ENCODE results near the gene FHIP1A.
"Not testable (repeated sequence)": the region's sequence is repeated elsewhere in the genome, so short reads cannot be mapped to it uniquely, and the experiment has no call there.

Gene FHIP1A

DNA sequence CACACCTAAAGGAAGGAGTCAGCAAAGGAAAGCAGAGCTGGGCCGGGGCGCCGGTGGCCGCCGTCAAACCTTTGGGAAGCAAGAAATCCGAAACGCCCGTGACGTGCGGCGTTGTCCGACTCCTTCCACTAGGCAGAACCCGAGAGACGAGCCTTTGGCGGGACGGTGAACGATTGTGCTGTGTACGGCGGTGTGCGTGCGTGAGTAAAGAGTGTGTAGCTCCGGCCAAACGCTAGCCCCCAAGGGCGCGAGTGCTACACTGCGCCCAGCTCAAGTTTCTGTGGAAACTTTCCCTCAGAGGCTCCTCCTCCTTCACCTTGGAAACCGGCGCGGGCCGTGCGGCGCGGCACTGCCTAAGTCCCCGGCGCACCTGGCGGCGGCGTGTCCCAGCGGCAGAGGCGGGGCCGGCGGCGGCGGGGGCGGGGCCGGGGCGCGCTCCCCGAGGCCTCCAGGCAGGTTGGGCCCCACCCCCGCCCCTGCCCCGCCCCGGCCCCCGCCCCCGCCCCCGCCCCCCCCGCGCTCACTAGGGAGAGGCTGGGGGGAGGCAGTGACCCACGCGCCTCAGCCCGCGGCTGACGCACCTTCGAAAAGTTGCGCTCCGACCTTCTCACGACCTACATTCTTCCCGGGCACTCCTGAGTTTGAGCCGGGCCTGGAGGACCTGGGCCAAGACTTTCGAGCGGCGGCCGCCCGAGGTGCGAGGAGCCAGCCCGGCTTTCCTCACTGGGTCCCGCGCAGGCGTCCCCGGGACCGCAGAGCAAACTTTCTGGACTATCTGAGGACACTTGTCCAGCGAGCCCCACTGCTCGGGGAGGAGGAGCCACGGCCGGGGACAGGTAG, at the start of gene FHIP1A:
TSS of gene FHIP1A (plus strand) at position 547 of the 840 bp plus-strand sequence. CDS start 157,084 bp downstream, outside the sequence.
- H3K4me1 ChIP-seq (ENCODE audit: control insufficient read depth, low read depth, low read length): peaks cover 10% of the 10 kb centered on the region
- peak within 1 kb of the TSS; percentile 3 for H3K27ac ChIP-seq (ENCODE audit: low read length)
- H3K36me3 ChIP-seq (ENCODE audit: control insufficient read depth, low read depth, low read length): no peaks in the 10 kb centered on the region
- peaks cover 5% of the 10 kb centered on the region for H3K27me3 ChIP-seq (ENCODE audit: control insufficient read depth, insufficient read depth, low read length)
- peak within 1 kb of the TSS; percentile 72 for H3K4me3 ChIP-seq (ENCODE audit: low read length)
- no peaks in the 10 kb centered on the region for H3K9me3 ChIP-seq (ENCODE audit: control insufficient read depth, low read depth, low read length)
- H3K9ac ChIP-seq (ENCODE audit: low read length): peak within 1 kb of the TSS; percentile 73

DNA sequence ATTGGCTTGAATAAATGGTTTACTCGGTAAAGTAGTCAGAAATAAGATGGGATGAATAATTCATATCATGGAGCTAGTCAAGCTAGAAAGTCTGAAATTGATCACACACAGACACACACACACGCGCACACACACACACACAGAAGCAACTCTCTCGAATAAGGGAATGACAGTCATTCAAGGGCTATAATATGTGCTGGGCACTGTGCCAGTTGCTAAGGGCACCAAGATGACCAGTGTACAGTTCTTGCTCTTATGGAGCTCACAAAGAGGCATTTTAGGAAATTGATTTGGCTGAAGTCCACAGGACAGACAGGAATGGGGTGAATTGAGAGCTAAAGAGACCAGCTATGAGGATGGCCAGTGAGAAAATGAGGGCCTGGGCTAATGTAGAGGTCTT, 49.4 kb upstream of the FHIP1A start:
- no peaks in the 10 kb centered on the region for H3K9me3 ChIP-seq (ENCODE audit: control insufficient read depth, low read depth, low read length)
- H3K36me3 ChIP-seq (ENCODE audit: control insufficient read depth, low read depth, low read length): no peaks in the 10 kb centered on the region
- no peak overlapping the region for H3K27ac ChIP-seq (ENCODE audit: low read length)
- H3K9ac ChIP-seq (ENCODE audit: low read length): no peak overlapping the region
- H3K4me3 ChIP-seq (ENCODE audit: low read length): no peak overlapping the region
- H3K4me1 ChIP-seq (ENCODE audit: control insufficient read depth, low read depth, low read length): no peaks in the 10 kb centered on the region
- H3K27me3 ChIP-seq (ENCODE audit: control insufficient read depth, insufficient read depth, low read length): no peaks in the 10 kb centered on the region

DNA sequence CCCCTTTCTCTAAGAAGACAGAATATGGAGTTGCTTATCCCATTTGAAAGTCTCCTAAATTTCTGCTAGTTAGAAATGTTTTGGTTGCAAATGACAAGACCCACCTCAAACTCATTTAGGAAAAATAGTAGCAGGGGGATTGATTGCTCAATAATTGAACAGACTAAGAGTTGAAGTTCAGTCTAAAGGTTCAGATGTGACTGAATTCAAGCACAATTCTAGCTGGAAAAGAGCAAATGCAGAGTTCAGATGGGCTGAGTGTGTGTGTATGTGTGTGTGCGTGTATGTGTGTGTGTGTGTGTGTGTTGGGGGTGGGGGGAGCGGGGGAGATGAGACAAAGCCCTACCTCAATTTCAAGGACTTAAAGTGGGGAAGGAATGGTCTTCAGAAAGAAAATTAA, 47.9 kb upstream of the FHIP1A start:
- Histone ChIP-seq H3K27ac (ENCODE audit: low read length) (no peak overlapping the region), H3K4me3 (ENCODE audit: low read length) (no peak overlapping the region), H3K9ac (ENCODE audit: low read length) (no peak overlapping the region), H3K9me3 (ENCODE audit: control insufficient read depth, low read depth, low read length) (no peaks in the 10 kb centered on the region), H3K27me3 (ENCODE audit: control insufficient read depth, insufficient read depth, low read length) (no peaks in the 10 kb centered on the region), H3K4me1 (ENCODE audit: control insufficient read depth, low read depth, low read length) (no peaks in the 10 kb centered on the region), H3K36me3 (ENCODE audit: control insufficient read depth, low read depth, low read length) (no peaks in the 10 kb centered on the region)

DNA sequence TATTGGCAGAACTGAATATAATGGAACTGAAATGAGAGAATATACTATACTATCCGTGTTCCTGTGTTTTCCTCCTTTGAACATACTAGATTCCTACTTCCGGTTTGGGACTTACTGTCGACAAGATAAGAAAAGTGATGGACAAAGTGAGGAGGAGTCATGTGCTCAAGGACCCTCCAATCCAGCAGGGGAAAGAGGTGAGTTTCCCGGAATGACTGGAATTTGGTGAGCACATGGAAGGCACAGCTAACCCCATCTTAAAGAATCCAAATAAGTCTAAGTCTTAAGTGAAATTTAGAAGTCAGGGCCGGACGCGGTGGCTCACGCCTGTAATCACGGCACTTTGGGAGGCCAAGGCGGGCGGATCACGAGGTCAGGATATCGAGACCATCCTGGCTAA, 47.0 kb upstream of the FHIP1A start:
- Histone ChIP-seq H3K4me1 (ENCODE audit: control insufficient read depth, low read depth, low read length) (no peaks in the 10 kb centered on the region), H3K9me3 (ENCODE audit: control insufficient read depth, low read depth, low read length) (no peaks in the 10 kb centered on the region), H3K27me3 (ENCODE audit: control insufficient read depth, insufficient read depth, low read length) (no peaks in the 10 kb centered on the region), H3K9ac (ENCODE audit: low read length) (no peak overlapping the region), H3K4me3 (ENCODE audit: low read length) (no peak overlapping the region), H3K36me3 (ENCODE audit: control insufficient read depth, low read depth, low read length) (no peaks in the 10 kb centered on the region), H3K27ac (ENCODE audit: low read length) (no peak overlapping the region)

DNA sequence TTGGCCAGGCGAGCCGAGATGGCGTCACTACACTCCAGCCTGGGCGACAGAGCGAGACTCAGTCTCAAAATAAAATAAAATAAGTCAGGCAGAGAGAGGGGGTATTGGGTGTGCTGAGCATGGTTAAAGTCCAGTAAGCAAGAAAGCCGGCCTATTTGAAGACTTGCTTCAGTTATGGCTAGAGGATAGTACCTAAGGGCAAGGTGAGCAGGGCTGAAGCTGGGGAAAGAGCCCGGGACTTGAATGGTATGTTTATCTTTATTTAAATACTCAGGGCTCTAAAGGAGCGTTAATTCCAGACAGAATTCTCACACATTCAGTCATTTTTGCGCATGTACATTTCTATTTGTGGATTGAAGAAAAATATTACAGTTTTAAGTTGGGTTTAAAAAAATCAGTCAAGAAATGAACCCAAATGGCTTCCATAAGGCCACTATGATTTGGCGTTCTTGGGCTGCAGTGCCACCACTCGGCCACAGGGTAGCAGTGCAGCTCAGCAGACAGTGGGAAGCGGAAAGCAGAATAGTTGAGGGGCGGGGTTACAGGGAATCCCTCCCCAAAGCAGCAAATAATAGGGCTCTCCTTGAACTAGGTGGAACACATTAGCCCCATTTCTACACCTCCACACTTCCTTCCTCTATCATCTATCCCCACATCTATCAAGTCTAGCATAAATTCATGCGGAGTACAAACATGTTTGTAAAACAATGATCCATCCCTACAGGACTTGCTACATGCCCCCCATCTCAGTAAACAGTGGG, 46.4 kb upstream of the FHIP1A start:
- Histone ChIP-seq H3K36me3 (ENCODE audit: control insufficient read depth, low read depth, low read length) (no peaks in the 10 kb centered on the region), H3K9ac (ENCODE audit: low read length) (no peak overlapping the region), H3K9me3 (ENCODE audit: control insufficient read depth, low read depth, low read length) (no peaks in the 10 kb centered on the region), H3K27ac (ENCODE audit: low read length) (no peak overlapping the region), H3K4me1 (ENCODE audit: control insufficient read depth, low read depth, low read length) (no peaks in the 10 kb centered on the region), H3K27me3 (ENCODE audit: control insufficient read depth, insufficient read depth, low read length) (no peaks in the 10 kb centered on the region), H3K4me3 (ENCODE audit: low read length) (no peak overlapping the region)

DNA sequence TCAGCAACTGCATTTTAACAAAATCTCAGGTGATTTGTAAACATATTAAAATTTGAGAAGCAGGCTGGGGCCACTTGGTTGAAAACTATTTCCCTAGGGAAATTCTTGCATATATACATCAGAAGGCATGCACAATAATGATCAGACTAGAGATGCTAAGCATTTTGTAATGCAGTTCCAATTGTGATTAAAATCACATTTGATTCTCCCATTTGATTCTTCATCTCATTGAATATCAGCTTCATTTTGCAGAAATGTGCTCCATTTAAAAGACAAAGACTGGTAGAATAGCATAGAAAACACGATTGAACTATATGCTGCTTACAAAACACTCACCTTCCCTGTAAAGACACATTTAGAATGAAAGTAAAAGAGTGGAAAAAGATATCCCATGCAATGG, 32.4 kb upstream of the FHIP1A start:
- Histone ChIP-seq H3K4me1 (ENCODE audit: control insufficient read depth, low read depth, low read length) (peaks cover 7% of the 10 kb centered on the region), H3K9me3 (ENCODE audit: control insufficient read depth, low read depth, low read length) (no peaks in the 10 kb centered on the region), H3K9ac (ENCODE audit: low read length) (no peak overlapping the region), H3K36me3 (ENCODE audit: control insufficient read depth, low read depth, low read length) (no peaks in the 10 kb centered on the region), H3K27ac (ENCODE audit: low read length) (no peak overlapping the region), H3K27me3 (ENCODE audit: control insufficient read depth, insufficient read depth, low read length) (no peaks in the 10 kb centered on the region), H3K4me3 (ENCODE audit: low read length) (peak overlapping the region; percentile 0)

DNA sequence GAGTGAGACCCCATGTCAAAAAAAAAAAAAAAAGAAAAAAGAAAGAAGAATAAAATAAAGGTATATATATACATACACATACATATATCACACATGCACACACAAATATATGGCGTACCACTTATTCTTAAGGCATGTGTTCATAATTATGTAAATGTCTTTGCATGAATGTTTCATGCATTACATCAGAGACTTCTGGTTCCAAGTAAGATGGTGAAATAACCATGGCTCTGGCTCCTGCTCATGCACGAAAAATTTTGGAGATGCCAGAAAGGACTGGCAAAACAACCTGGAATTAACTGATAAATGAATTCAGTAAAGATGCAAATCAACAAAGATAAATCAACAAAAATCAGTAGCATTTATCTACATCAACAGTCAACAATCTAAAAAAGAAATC, 19.7 kb upstream of the FHIP1A start:
- peaks cover 2% of the 10 kb centered on the region for H3K9me3 ChIP-seq (ENCODE audit: control insufficient read depth, low read depth, low read length)
- H3K4me1 ChIP-seq (ENCODE audit: control insufficient read depth, low read depth, low read length): no peaks in the 10 kb centered on the region
- no peak overlapping the region for H3K9ac ChIP-seq (ENCODE audit: low read length)
- H3K27me3 ChIP-seq (ENCODE audit: control insufficient read depth, insufficient read depth, low read length): no peaks in the 10 kb centered on the region
- H3K4me3 ChIP-seq (ENCODE audit: low read length): no peak overlapping the region
- H3K36me3 ChIP-seq (ENCODE audit: control insufficient read depth, low read depth, low read length): no peaks in the 10 kb centered on the region
- no peak overlapping the region for H3K27ac ChIP-seq (ENCODE audit: low read length)

DNA sequence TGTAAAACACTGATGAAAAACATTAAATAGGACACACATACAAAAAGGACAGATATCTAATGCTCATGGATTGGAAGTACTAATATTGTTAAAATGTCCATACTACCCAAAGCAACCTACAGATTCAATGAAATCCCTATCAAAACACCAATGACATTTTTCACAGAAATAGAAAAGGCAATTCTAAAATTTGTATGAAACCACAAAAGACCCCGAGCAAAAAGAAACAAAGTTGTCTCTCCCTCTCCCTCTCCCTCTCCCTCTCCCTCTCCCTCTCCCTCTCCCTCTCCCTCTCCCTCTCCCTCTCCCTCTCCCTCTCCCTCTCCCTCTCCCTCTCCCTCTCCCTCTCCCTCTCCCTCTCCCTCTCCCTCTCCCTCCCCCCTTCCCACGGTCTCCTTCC, 19.2 kb upstream of the FHIP1A start:
- not testable (repeated sequence) for H3K27ac ChIP-seq (ENCODE audit: low read length); H3K9me3 ChIP-seq (ENCODE audit: control insufficient read depth, low read depth, low read length); H3K4me1 ChIP-seq (ENCODE audit: control insufficient read depth, low read depth, low read length); H3K9ac ChIP-seq (ENCODE audit: low read length); H3K36me3 ChIP-seq (ENCODE audit: control insufficient read depth, low read depth, low read length); H3K4me3 ChIP-seq (ENCODE audit: low read length); H3K27me3 ChIP-seq (ENCODE audit: control insufficient read depth, insufficient read depth, low read length)

DNA sequence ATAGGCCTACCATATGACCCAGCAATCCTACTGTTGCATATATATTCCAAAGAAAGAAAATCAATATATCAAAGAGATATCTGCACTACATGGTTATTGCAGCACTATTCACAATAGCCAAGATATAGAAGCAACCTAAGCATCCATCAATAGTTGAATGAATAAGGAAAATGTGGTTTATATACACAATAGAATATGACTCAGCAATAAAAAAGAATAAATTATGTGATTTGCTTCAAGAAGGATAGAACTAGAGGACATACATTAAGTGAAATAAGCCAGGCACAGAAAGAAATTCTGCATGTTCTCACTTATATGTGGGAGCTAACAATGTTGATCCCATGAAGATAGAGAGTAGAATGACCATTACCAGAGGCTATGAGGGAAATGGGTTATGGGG, 13.1 kb upstream of the FHIP1A start:
- H3K27me3 ChIP-seq (ENCODE audit: control insufficient read depth, insufficient read depth, low read length): no peaks in the 10 kb centered on the region
- no peak overlapping the region for H3K27ac ChIP-seq (ENCODE audit: low read length)

DNA sequence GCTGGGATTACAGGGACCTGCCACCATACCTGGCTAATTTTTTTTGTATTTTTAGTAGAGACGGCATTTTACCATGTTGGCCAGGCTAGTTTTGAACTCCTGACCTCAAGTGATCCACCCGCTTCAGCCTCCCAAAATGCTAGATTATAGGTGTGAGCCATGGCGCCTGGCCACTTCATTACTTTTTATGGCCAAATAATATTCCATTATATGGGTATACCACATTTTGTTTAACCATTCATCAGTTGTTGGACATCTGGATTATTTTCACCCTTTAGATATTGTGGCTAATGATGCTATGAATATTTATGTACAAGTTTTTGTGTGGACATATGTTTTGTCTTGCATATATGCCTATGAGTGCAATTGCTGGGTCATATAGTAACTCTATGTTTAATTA, 8.6 kb upstream of the FHIP1A start:
- H3K4me3 ChIP-seq (ENCODE audit: low read length): no peak overlapping the region
- no peaks in the 10 kb centered on the region for H3K36me3 ChIP-seq (ENCODE audit: control insufficient read depth, low read depth, low read length)
- H3K9ac ChIP-seq (ENCODE audit: low read length): no peak overlapping the region
- no peak overlapping the region for H3K27ac ChIP-seq (ENCODE audit: low read length)
- H3K4me1 ChIP-seq (ENCODE audit: control insufficient read depth, low read depth, low read length): no peaks in the 10 kb centered on the region
- no peaks in the 10 kb centered on the region for H3K27me3 ChIP-seq (ENCODE audit: control insufficient read depth, insufficient read depth, low read length)
- no peaks in the 10 kb centered on the region for H3K9me3 ChIP-seq (ENCODE audit: control insufficient read depth, low read depth, low read length)

More for the DNA sequence above, 13.1 kb upstream of the FHIP1A start:
- Histone ChIP-seq H3K4me3 (ENCODE audit: low read length) (no peak overlapping the region), H3K9ac (ENCODE audit: low read length) (no peak overlapping the region), H3K9me3 (ENCODE audit: control insufficient read depth, low read depth, low read length) (no peaks in the 10 kb centered on the region), H3K4me1 (ENCODE audit: control insufficient read depth, low read depth, low read length) (no peaks in the 10 kb centered on the region), H3K36me3 (ENCODE audit: control insufficient read depth, low read depth, low read length) (no peaks in the 10 kb centered on the region)

DNA sequence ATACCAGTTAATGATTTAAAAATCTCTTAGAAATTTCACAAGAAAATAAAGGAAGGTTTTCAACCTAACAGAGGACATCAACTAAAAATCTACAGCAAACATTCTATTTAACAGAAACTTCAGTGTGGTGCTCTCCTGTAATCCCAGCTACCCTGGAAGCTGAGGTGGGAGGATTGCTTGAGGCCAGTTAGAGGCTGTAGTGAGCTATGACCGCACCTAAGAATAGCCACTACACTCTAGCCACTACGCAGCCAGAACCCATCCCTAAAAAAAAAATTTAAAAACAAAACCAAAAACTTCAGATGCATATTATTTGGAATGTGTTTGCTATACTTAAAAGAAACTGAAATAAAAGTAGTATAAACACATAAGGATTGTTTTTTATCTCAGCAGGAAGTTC, 7.2 kb upstream of the FHIP1A start:
- H3K9ac ChIP-seq (ENCODE audit: low read length): no peak overlapping the region
- H3K4me1 ChIP-seq (ENCODE audit: control insufficient read depth, low read depth, low read length): no peaks in the 10 kb centered on the region
- H3K9me3 ChIP-seq (ENCODE audit: control insufficient read depth, low read depth, low read length): no peaks in the 10 kb centered on the region
- H3K27me3 ChIP-seq (ENCODE audit: control insufficient read depth, insufficient read depth, low read length): no peaks in the 10 kb centered on the region
- H3K27ac ChIP-seq (ENCODE audit: low read length): no peak overlapping the region
- H3K36me3 ChIP-seq (ENCODE audit: control insufficient read depth, low read depth, low read length): no peaks in the 10 kb centered on the region
- H3K4me3 ChIP-seq (ENCODE audit: low read length): no peak overlapping the region
